Neural cell (in vitro differentiated cells): ENCODE data around the gene HDGFL2. TPM values are rescaled to one million over a fixed set of nuclear protein-coding genes. Genes with fewer than 3 reads are reported as not detected.

ENCODE experiments used
- H2AFZ ChIP-seq: fragments of 200-600, 300-800 bp; sonication (generic), shearing (Covaris generic); 2 replicates; pipeline ENCODE4 v1.6.0; 2014; ENCODE audit warnings: low read depth, mild to moderate bottlenecking, antibody characterized with exemption, low read length, moderate library complexity
- H3F3A ChIP-seq: fragments of 200-600 bp; shearing (Covaris generic); 2 replicates; pipeline ENCODE4 v1.6.1; 2016; ENCODE audit warnings: mild to moderate bottlenecking, moderate library complexity, mixed read lengths, antibody characterized with exemption, low read length; ENCODE audit not compliant: insufficient read depth, poor library complexity, severe bottlenecking
- H3K27ac ChIP-seq: fragments of 200-600, 300-800 bp; sonication (generic), shearing (Covaris generic); 2 replicates; pipeline ENCODE4 v1.5.1; 2014; ENCODE audit warnings: mild to moderate bottlenecking, low read length, moderate library complexity
- H3K27me3 ChIP-seq: fragments of 300-800, 200-600 bp; sonication (generic), shearing (Covaris generic); 2 replicates; pipeline ENCODE4 v1.6.0; 2014; ENCODE audit warnings: mild to moderate bottlenecking, low read depth, low read length, moderate library complexity; ENCODE audit not compliant: insufficient read depth
- H3K36me3 ChIP-seq: fragments of 300-800, 200-600 bp; sonication (generic), shearing (Covaris generic); 2 replicates; pipeline ENCODE4 v1.5.1; 2014; ENCODE audit warnings: mild to moderate bottlenecking, antibody characterized with exemption, low read length, moderate library complexity; ENCODE audit not compliant: insufficient read depth
- H3K4me2 ChIP-seq: fragments of 300-800, 200-600 bp; sonication (generic), shearing (Covaris generic); 2 replicates; pipeline ENCODE4 v1.6.0; 2014; ENCODE audit warnings: mild to moderate bottlenecking, low read length
- H3K4me3 ChIP-seq: fragments of 300-800, 200-600 bp; sonication (generic), shearing (Covaris generic); 2 replicates; pipeline ENCODE4 v1.5.1; 2014; ENCODE audit warnings: mild to moderate bottlenecking, low read length, moderate library complexity
- H3K79me2 ChIP-seq: fragments of 200-600 bp; shearing (Covaris generic); replicated peaks from 2 replicates; pipeline ENCODE4 v1.6.0; 2014; ENCODE audit warnings: mild to moderate bottlenecking, low read length, moderate library complexity; ENCODE audit not compliant: insufficient read depth
- H3K9ac ChIP-seq: fragments of 300-800, 200-600 bp; sonication (generic), shearing (Covaris generic); 2 replicates; pipeline ENCODE4 v1.6.1; 2016; ENCODE audit warnings: mild to moderate bottlenecking, low read length, mixed read lengths
- H3K9me2 ChIP-seq: fragments of 200-600 bp; shearing (Covaris generic); 2 replicates; pipeline ENCODE4 v1.6.1; 2016; ENCODE audit warnings: mild to moderate bottlenecking, low read length, mixed read lengths; ENCODE audit not compliant: insufficient read depth
- H3K9me3 ChIP-seq: fragments of 200-600, 300-800 bp; sonication (generic), shearing (Covaris generic); 2 replicates; pipeline ENCODE4 v1.6.1; 2016; ENCODE audit warnings: mild to moderate bottlenecking, mixed run types, low read length, moderate library complexity, mixed read lengths
- H4K20me1 ChIP-seq: fragments of 200-600 bp; shearing (Covaris generic); 2 replicates; pipeline ENCODE4 v1.6.1; 2016; ENCODE audit warnings: mild to moderate bottlenecking, mixed run types; ENCODE audit not compliant: insufficient read depth
- CTCF ChIP-seq: fragments of 450-650 bp; IDR thresholded peaks from 2 replicates; pipeline ENCODE4 v1.5.1; 2014; ENCODE audit warnings: antibody characterized with exemption, mild to moderate bottlenecking, moderate library complexity; ENCODE audit not compliant: poor library complexity, severe bottlenecking
- EP300 ChIP-seq: fragments of 450-650 bp; conservative IDR thresholded peaks from 2 replicates; pipeline ENCODE4 v1.6.1; 2014; ENCODE audit warnings: antibody characterized with exemption, mild to moderate bottlenecking, moderate library complexity; ENCODE audit not compliant: poor library complexity, severe bottlenecking
- EZH2 ChIP-seq: fragments of 200-600, 300-800 bp; shearing (Covaris generic), sonication (generic); IDR thresholded peaks from 2 replicates; pipeline ENCODE4 v1.6.1; 2014; ENCODE audit warnings: antibody characterized with exemption, low read length, borderline replicate concordance, mild to moderate bottlenecking; ENCODE audit not compliant: insufficient read depth, poor library complexity, severe bottlenecking
- MXI1 ChIP-seq: fragments of 450-650 bp; conservative IDR thresholded peaks from 2 replicates; pipeline ENCODE4 v1.6.1; 2014; ENCODE audit warnings: antibody characterized with exemption, mild to moderate bottlenecking; ENCODE audit not compliant: poor library complexity, severe bottlenecking
- POLR2AphosphoS5 ChIP-seq: IDR thresholded peaks from 2 replicates; pipeline ENCODE4 v1.6.1; 2012
- RAD21 ChIP-seq: fragments of 450-650 bp; conservative IDR thresholded peaks from 2 replicates; pipeline ENCODE4 v1.6.1; 2014; ENCODE audit warnings: antibody characterized with exemption, mild to moderate bottlenecking, moderate library complexity
- SMC3 ChIP-seq: fragments of 450-650 bp; conservative IDR thresholded peaks from 2 replicates; pipeline ENCODE4 v1.6.1; 2014; ENCODE audit warnings: antibody characterized with exemption, mild to moderate bottlenecking, moderate library complexity; ENCODE audit not compliant: poor library complexity
- TAF1 ChIP-seq: IDR thresholded peaks from 2 replicates; pipeline ENCODE4 v1.6.1; 2012; ENCODE audit warnings: low read depth
- polyA plus RNA-seq: library from polyadenylated mRNA; depleted of rRNA; stranded (reverse); fragments of >200 nt; gene quantifications from 2 replicates; pipeline ENCODE4 v1.2.3, GENCODE V29; 2014
- TF ChIP-seq, protein P1 (sequence below): IDR thresholded peaks from 2 replicates; pipeline ENCODE4 v1.6.1; 2012; ENCODE audit warnings: borderline replicate concordance

HDGFL2 gene
- polyA plus RNA-seq, 1 donor from 2014 or later = 79.7 TPM

GRCh38 chr19:4534836-4535658 lies 63.0 kb downstream of the HDGFL2 start, which contains the start of gene PLIN5:
Gene PLIN5 (minus strand): TSS chr19:4535224. CDS start chr19:4534074, 1,150 bp downstream.
- Histone ChIP-seq H3K27me3 (no peaks in the 10 kb centered on the region), H2AFZ (no peak within 1 kb of the TSS), H3K4me2 (peak within 1 kb of the TSS; percentile 11), H4K20me1 (no peaks in the 10 kb centered on the region), H3F3A (no peaks in the 10 kb centered on the region), H3K4me3 (peak within 1 kb of the TSS; percentile 58), H3K9me3 (no peaks in the 10 kb centered on the region), H3K27ac (no peak within 1 kb of the TSS), H3K9ac (no peak within 1 kb of the TSS), H3K9me2 (no peaks in the 10 kb centered on the region), H3K79me2 (no peaks in the 10 kb centered on the region), H3K36me3 (no peaks in the 10 kb centered on the region)
- no peak for TF ChIP-seq RAD21
- TF ChIP-seq MXI1 = peak; percentile 60
- TF ChIP-seq EP300 = no peak

GRCh38 chr19:4536798-4537197 lies 64.7 kb downstream of the HDGFL2 start:
- Histone ChIP-seq H3K27ac (no peak overlapping the region), H3F3A (no peaks in the 10 kb centered on the region), H2AFZ (no peak overlapping the region), H3K4me2 (no peak overlapping the region), H3K9me2 (no peaks in the 10 kb centered on the region), H3K79me2 (no peaks in the 10 kb centered on the region), H3K27me3 (no peaks in the 10 kb centered on the region), H3K9ac (no peak overlapping the region), H3K9me3 (no peaks in the 10 kb centered on the region), H3K36me3 (no peaks in the 10 kb centered on the region), H3K4me3 (no peak overlapping the region), H4K20me1 (no peaks in the 10 kb centered on the region)
- no peak for TF ChIP-seq TAF1
- TF ChIP-seq SMC3 = no peak
- TF ChIP-seq, protein P1, sequence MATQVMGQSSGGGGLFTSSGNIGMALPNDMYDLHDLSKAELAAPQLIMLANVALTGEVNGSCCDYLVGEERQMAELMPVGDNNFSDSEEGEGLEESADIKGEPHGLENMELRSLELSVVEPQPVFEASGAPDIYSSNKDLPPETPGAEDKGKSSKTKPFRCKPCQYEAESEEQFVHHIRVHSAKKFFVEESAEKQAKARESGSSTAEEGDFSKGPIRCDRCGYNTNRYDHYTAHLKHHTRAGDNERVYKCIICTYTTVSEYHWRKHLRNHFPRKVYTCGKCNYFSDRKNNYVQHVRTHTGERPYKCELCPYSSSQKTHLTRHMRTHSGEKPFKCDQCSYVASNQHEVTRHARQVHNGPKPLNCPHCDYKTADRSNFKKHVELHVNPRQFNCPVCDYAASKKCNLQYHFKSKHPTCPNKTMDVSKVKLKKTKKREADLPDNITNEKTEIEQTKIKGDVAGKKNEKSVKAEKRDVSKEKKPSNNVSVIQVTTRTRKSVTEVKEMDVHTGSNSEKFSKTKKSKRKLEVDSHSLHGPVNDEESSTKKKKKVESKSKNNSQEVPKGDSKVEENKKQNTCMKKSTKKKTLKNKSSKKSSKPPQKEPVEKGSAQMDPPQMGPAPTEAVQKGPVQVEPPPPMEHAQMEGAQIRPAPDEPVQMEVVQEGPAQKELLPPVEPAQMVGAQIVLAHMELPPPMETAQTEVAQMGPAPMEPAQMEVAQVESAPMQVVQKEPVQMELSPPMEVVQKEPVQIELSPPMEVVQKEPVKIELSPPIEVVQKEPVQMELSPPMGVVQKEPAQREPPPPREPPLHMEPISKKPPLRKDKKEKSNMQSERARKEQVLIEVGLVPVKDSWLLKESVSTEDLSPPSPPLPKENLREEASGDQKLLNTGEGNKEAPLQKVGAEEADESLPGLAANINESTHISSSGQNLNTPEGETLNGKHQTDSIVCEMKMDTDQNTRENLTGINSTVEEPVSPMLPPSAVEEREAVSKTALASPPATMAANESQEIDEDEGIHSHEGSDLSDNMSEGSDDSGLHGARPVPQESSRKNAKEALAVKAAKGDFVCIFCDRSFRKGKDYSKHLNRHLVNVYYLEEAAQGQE = no peak
- TF ChIP-seq CTCF = no peak
- no peak for TF ChIP-seq EZH2
- TF ChIP-seq RAD21 = no peak
- TF ChIP-seq EP300 = no peak
- TF ChIP-seq POLR2AphosphoS5 = no peak
- no peak for TF ChIP-seq MXI1
